NCI-H2107 (cell line): ENCODE data around the gene AIFM3.
"Not testable (repeated sequence)": the region's sequence is repeated elsewhere in the genome, so short reads cannot be mapped to it uniquely, and the experiment has no call there.

Experiments used
- DNase-seq: peaks from one replicate; lab custom pipeline; 2025; lab: John Stamatoyannopoulos, UW

Gene AIFM3

GRCh38 chr22:21003782-21004181, 36.7 kb downstream of the AIFM3 start:
- DNase-seq: no peak

- not testable (repeated sequence) for DNase-seq
Observed at GRCh38 chr22:21009208-21009607, 42.2 kb downstream of the AIFM3 start.

GRCh38 chr22:21009638-21010425, 42.8 kb downstream of the AIFM3 start:
- no peak for DNase-seq

GRCh38 chr22:21010426-21011113, 43.5 kb downstream of the AIFM3 start:
- no peak for DNase-seq

GRCh38 chr22:21012446-21013407, 45.7 kb downstream of the AIFM3 start:
- DNase-seq: no peak

GRCh38 chr22:21013657-21014201, 46.7 kb downstream of the AIFM3 start:
- DNase-seq: no peak

GRCh38 chr22:21014202-21014725, 47.2 kb downstream of the AIFM3 start:
- peak; percentile 82 for DNase-seq

- no peak for DNase-seq
Observed at GRCh38 chr22:21014726-21015465, 47.8 kb downstream of the AIFM3 start, which contains the start of gene P2RX6. Gene P2RX6, plus strand, starts transcription at chr22:21015165. Its CDS starts 10 bp downstream, at chr22:21015175.

- no peak for DNase-seq
Observed at GRCh38 chr22:21015466-21016006, 48.5 kb downstream of the AIFM3 start.

- no peak for DNase-seq
Observed at GRCh38 chr22:21016644-21017420, 49.8 kb downstream of the AIFM3 start.

- DNase-seq: no peak
Observed at GRCh38 chr22:21018314-21018713, 51.3 kb downstream of the AIFM3 start.

- no peak for DNase-seq
Observed at GRCh38 chr22:21020802-21021429, 53.9 kb downstream of the AIFM3 start.

GRCh38 chr22:21022507-21022906, 55.5 kb downstream of the AIFM3 start:
- DNase-seq: no peak

- DNase-seq: no peak
Observed at GRCh38 chr22:21022955-21023614, 56.0 kb downstream of the AIFM3 start.

- no peak for DNase-seq
Observed at GRCh38 chr22:21025266-21025665, 58.2 kb downstream of the AIFM3 start.

GRCh38 chr22:21025763-21026755, 59.0 kb downstream of the AIFM3 start:
- DNase-seq: no peak
